MM.1S (cell line): ENCODE data around the gene COQ2.
"Not testable (repeated sequence)": the region's sequence is repeated elsewhere in the genome, so short reads cannot be mapped to it uniquely, and the experiment has no call there.

Experiments used
- EZH2 ChIP-seq: fragments of 300-600 bp; sonication (generic); optimal IDR thresholded peaks from 2 replicates; pipeline ENCODE3; 2017; ENCODE audit warnings: low read depth, mild to moderate bottlenecking, antibody characterized with exemption, low read length, mixed read lengths
- EZH2phosphoT487 ChIP-seq: fragments of 300-600 bp; sonication (generic); IDR thresholded peaks from 2 replicates; pipeline ENCODE4 v1.6.1; 2018; ENCODE audit warnings: antibody characterized with exemption, low read length
- TF ChIP-seq, protein P1 (sequence below): fragments of 300-600 bp; sonication (generic); IDR thresholded peaks from 2 replicates; pipeline ENCODE4 v1.5.1; 2016; ENCODE audit warnings: antibody characterized with exemption, low read length, mixed read lengths

DNA sequence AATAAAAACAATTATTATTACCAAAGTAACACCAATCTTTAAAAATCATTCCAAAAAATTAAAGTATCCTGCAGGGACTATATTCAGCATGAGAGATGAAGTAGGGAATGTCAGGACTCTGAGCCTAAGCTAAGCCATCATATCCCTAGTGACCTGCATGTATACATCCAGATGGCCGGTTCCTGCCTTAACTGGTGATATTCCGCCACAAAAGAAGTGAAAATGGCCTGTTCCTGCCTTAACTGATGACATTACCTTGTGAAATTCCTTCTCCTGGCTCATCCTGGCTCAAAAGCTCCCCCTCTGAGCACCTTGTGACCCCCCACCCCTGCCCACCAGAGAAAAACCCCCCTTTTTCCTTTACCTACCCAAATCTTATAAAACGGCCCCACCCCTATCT lies 50.2 kb downstream of the COQ2 start:
- TF ChIP-seq, protein P1, sequence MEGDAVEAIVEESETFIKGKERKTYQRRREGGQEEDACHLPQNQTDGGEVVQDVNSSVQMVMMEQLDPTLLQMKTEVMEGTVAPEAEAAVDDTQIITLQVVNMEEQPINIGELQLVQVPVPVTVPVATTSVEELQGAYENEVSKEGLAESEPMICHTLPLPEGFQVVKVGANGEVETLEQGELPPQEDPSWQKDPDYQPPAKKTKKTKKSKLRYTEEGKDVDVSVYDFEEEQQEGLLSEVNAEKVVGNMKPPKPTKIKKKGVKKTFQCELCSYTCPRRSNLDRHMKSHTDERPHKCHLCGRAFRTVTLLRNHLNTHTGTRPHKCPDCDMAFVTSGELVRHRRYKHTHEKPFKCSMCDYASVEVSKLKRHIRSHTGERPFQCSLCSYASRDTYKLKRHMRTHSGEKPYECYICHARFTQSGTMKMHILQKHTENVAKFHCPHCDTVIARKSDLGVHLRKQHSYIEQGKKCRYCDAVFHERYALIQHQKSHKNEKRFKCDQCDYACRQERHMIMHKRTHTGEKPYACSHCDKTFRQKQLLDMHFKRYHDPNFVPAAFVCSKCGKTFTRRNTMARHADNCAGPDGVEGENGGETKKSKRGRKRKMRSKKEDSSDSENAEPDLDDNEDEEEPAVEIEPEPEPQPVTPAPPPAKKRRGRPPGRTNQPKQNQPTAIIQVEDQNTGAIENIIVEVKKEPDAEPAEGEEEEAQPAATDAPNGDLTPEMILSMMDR: not testable (repeated sequence)
- not testable (repeated sequence) for TF ChIP-seq EZH2, EZH2phosphoT487
